GM21825 (cell line): Measurements from ENCODE around the gene PAXX.

Experiments used
- ATAC-seq: cut with Tn5 transposase; IDR thresholded peaks from one replicate; pipeline ENCODE4 v1.9.1; 2021; ENCODE audit warnings: mild to moderate bottlenecking, moderate library complexity; ENCODE audit not compliant: unreplicated experiment

The PAXX gene

GRCh38 chr9:136964833-136965422, 27.3 kb upstream of the PAXX start:
- no peak for ATAC-seq

GRCh38 chr9:136965771-136966484, 26.3 kb upstream of the PAXX start:
- no peak for ATAC-seq

- ATAC-seq, result no peak
Observed at GRCh38 chr9:136968333-136969127, 23.7 kb upstream of the PAXX start.

DNA sequence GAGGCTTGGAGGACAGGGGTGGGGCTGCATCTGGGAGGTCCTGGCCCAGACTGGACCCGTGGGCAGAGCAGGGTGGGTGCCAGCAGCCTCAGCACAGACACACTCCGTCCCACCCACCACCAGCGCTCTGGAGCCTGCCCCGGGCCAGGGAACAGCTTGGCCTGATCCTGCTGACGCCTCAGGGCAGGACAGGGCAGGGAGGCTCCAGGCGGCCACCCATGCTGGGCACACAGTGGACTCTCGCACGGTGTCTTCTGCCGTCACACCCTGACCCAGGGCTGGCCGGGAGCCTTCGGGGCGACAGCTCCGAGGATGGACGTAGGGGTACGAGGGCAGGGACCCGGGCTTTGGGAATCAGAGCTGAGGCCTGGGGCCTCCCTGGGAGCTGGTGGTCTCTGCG, 23.1 kb upstream of the PAXX start:
- ATAC-seq, result no peak

- no peak for ATAC-seq
Observed at GRCh38 chr9:136969774-136970173, 22.4 kb upstream of the PAXX start.

DNA sequence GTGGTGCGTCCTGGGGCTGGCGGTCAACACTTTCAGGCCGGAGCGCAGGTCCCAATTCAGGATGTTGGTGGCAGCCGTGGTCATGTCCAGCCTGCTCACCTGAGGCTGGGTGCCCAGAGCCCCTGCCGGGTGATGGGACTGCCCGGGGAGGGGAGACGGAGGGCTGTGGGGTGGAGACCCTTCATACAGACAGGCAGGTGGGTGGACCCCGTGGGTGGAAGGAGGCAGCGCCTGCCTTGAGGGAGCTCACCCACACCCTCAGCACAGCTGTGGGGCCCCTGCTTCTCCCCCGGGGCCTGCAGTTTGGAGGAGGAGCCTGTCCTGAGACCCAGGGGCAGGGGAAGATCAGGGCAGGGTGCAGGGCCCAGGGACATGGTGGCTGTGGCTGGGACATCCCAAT, 21.9 kb upstream of the PAXX start:
- ATAC-seq, result no peak

DNA sequence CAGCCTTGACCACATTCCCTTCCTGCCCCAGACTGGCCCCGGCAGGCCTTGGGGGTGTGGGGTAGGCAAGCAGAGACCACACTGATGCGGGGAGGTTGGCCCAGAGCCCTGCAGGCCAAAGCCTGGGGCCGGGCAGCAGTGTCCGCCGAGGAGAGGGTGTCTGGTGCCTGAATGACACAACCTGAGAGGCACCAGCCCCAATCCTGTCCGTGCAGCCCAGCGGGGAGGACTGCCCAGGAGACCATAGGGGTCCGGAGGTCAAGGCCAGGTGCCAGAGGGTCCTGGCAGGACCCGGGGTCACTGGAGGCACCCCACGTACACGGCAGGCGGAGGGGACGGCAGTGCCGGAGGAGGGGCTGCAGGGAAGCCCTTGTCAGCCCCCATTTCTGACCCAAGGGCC, 20.5 kb upstream of the PAXX start:
- ATAC-seq, result no peak

- no peak for ATAC-seq
Observed at GRCh38 chr9:136972335-136972734, 19.9 kb upstream of the PAXX start.

- ATAC-seq, result no peak
Observed at GRCh38 chr9:136972743-136973142, 19.5 kb upstream of the PAXX start.

GRCh38 chr9:136973618-136974617, 18.3 kb upstream of the PAXX start:
- ATAC-seq, result no peak

DNA sequence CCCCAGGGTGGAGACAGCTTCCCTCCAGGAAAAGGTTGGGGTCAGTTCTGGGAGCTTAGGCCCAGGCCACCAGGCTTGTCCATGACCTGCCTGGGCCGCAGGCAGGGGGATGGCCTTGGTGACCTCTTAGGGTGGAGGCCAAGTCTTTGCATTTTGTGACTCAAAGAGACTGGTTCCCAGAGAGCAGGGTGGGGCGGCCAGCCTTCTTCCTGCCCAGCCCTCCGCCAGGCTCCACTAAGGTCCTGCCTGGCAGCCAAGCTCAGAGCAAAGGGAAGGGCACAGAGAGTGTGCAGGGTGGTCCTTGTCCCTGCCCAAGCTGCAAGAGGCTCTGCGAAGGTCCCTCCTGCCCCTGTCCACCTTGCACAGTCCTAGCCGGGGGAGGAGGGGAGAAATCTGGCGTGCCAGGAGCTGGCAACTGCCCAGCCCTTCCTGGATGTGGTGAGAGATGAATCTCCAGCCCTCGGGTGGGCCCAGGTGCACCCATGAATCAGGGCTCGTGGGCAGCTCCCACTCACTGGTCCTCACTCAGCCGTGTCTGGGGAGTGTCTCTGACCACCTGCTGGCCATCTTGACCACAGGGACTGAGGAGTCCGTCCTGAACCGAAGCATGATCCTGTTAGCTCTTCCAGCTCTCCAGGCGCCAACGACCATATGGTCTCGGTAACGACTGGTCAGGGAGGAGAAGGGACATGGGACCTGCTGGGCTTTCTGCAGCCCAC, 17.2 kb upstream of the PAXX start:
- no peak for ATAC-seq

DNA sequence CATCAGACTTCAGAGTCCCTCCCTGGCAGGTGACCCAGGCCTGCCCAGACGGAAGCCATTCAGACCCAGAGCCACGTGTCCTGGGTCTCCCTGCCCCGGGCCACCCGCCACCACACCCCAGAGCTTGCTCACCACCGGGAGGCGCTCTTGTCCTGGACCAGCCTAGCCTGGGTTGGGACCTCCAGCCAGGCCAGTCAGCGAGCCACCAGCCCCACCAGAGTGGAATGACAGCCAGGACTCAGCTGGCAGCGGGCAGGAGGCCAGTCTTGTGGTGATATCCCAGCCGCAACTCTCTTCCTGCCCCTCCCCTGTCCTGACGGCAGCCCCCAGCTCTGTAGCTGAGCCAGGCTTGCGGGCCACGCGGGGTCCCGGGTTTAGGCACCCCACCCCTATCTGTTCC, 16.6 kb upstream of the PAXX start:
- ATAC-seq, result no peak

- no peak for ATAC-seq
Observed at GRCh38 chr9:136977223-136977622, 15.0 kb upstream of the PAXX start, which contains the start of gene PTGDS. TSS of gene PTGDS (plus strand) at chr9:136977504. CDS start at chr9:136977579, 75 bp downstream.

GRCh38 chr9:136977649-136978072, 14.6 kb upstream of the PAXX start:
- ATAC-seq, result no peak

DNA sequence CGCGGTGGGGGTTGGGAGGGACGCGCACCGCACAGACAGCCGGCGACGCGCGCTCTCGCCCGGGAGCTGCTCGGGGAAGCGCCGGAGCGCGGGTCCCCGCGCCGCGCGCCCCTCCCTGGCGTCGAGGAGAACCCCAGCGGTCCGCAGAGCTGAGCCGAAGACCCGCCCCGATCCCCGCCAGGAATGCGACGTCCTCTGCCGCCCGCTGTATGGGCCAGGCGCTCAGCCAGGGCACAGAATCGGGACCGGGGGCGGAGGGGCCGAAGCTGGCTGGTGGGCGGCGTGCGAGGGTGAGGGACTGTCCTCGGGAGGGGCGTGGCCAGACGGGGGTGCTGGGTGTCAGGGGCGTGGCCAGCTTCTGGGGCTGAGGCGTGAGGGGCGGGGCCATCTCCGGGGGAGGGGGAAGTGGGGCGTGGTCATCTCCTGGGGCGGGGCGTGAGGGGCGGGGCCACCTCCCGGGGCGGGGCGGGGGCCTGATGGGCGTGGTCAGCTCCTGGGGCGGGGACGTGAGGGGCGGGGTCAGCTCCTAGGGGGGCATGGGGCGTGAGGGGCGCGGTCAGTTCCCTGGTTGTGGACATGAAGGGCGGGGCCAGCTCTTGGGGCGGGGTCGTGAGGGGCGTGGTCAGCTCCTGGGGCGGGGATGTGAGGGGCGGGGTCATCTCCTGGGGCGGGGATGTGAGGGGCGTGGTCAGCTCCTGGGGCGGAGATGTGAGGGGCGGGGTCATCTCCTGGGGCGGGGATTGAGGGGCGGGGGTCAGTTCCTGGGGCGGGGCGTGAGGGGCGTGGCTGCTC, 14.0 kb upstream of the PAXX start:
- ATAC-seq, result no peak

- ATAC-seq, result no peak
Observed at GRCh38 chr9:136978865-136979544, 13.2 kb upstream of the PAXX start.

DNA sequence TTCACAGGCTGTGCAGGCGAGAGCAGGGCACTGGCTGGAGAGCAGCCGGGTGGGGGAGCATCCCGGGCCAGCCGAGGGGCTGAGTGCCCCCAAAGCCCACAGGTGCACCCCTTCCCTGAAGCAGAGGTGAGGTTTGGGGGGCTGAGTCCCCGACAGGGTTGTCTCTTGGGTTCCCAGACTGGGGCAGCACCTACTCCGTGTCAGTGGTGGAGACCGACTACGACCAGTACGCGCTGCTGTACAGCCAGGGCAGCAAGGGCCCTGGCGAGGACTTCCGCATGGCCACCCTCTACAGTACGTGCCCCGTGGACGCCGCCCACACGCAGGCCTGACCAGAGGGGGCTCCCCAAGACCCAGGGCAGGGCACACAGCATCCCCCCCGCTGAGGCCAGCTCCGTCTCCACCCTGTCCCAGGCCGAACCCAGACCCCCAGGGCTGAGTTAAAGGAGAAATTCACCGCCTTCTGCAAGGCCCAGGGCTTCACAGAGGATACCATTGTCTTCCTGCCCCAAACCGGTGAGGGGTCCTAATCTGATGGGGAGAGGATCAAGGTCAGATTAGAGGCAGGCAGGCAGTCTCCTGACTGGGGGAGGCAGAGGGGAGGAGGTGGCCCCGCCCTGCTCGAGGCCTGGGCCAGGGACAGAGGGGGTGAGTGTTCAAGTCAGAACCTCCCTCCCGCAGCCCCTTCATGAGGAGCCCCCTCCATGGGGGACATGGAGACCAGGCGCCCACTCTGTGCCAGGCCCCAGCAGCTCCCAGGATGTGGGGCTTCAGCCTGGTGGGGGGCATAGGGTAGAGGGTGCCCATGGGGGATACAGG, 12.2 kb upstream of the PAXX start:
- no peak for ATAC-seq
